Measurements from ENCODE around the gene C3orf20.

GRCh38 chr3:14740983-14741382, 66.0 kb downstream of the C3orf20 start:
- TF ChIP-seq, protein P1, sequence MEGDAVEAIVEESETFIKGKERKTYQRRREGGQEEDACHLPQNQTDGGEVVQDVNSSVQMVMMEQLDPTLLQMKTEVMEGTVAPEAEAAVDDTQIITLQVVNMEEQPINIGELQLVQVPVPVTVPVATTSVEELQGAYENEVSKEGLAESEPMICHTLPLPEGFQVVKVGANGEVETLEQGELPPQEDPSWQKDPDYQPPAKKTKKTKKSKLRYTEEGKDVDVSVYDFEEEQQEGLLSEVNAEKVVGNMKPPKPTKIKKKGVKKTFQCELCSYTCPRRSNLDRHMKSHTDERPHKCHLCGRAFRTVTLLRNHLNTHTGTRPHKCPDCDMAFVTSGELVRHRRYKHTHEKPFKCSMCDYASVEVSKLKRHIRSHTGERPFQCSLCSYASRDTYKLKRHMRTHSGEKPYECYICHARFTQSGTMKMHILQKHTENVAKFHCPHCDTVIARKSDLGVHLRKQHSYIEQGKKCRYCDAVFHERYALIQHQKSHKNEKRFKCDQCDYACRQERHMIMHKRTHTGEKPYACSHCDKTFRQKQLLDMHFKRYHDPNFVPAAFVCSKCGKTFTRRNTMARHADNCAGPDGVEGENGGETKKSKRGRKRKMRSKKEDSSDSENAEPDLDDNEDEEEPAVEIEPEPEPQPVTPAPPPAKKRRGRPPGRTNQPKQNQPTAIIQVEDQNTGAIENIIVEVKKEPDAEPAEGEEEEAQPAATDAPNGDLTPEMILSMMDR (conservative IDR thresholded peaks at IDR 0.05; ENCODE audit: low read depth in 2 of 2), result no peak
- no peak for TF ChIP-seq EZH2 (IDR thresholded peaks at IDR 0.05; ENCODE audit: low read depth, unreplicated experiment)
- no peak for TF ChIP-seq ETS1 (IDR thresholded peaks at IDR 0.05)
- TF ChIP-seq EZH2phosphoT487 (IDR thresholded peaks at IDR 0.05; ENCODE audit: unreplicated experiment), result no peak
- TF ChIP-seq STAT1 (IDR thresholded peaks at IDR 0.05; ENCODE audit: unreplicated experiment), result no peak
- TF ChIP-seq POLR2AphosphoS5 (IDR thresholded peaks at IDR 0.05; ENCODE audit: low read depth), result no peak
- TF ChIP-seq CREB1 (CRISPR knock-in tag; IDR thresholded peaks at IDR 0.05; ENCODE audit: low read depth), result no peak
